HG02970 (cell line): ENCODE results near the gene UNC5C.

Source experiments
- ATAC-seq: cut with Tn5 transposase; IDR thresholded peaks from one replicate; pipeline ENCODE4 v1.9.1; 2021; ENCODE audit warnings: mild to moderate bottlenecking, moderate library complexity, moderate number of reproducible peaks; ENCODE audit not compliant: unreplicated experiment, low FRiP score

UNC5C gene

DNA sequence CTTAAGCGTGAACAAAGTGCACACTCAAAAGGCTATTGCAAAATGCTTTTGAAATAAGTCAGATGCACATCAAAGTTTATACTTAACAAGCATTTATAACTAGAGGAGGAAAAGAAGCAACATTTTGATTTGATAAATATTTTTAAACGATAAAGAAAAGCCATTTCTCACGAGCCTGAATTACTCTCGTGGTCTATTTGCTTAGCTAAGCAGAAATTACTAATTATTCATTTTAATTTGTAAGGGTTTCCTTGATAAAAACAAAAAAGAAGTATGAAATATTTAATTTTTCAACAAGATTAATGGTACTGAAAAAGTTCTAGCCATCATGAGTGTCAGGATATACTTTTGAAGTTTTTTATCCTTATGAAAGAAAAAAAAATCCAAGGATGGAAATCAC is 78.2 kb downstream of the UNC5C start:
- no peak for ATAC-seq

DNA sequence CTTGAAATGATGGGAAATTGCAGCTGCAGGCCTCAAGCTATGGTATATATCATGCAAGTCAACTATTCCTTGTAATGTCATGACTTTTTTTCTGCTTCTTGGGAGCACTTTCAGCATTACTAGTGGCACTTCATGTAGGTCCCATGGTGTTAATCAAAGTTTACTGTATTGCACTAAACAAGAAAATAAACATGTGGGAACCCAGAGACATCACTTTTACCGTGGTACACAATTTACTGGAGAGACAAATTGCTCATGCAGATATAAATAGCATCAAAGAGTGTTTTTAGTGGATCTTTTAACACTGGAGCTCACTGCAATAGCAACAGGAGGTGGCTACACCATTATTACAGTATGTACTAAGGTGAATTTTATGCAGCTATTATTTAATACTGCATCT is 79.2 kb downstream of the UNC5C start:
- no peak for ATAC-seq

DNA sequence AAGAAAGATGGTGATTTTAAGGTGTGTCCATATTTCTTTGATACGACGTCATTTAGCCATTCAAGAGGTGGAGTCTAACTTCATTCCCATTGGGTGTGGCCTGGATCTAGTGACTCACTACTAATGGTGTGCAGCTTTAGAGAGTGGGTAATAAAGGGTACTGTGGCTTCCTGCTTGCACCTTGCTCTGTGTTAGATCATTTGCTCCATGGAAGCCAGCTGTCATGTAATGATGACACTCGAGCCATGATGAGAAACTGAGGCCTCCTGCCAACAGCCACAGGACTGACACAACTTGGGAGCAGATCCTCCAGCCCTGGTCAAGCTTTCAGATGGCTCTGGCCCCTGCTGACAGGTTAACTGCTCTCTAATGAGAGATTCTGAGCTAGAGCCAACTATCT is 82.0 kb downstream of the UNC5C start:
- no peak for ATAC-seq

GRCh38 chr4:95465010-95465409 is 83.8 kb downstream of the UNC5C start:
- ATAC-seq: no peak

DNA sequence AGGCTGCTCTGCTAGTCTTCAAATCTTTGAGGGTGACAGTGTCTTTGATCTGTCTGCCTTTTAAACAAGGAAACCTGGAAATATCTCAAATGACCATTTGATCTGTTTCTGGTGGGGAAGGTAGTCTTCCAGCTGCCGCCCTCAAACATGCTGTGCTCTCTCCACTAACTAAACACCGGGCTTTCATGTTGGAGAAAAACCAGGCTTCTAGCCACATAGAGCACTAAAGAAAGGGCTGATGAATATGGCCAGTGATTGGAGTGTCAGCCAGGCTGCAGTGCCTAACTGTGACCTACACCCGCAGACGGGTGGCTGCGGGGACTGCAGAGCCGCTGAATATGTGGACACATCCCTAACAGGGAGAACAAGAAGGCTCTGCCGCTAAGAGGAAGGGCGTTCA is 85.9 kb downstream of the UNC5C start:
- no peak for ATAC-seq

DNA sequence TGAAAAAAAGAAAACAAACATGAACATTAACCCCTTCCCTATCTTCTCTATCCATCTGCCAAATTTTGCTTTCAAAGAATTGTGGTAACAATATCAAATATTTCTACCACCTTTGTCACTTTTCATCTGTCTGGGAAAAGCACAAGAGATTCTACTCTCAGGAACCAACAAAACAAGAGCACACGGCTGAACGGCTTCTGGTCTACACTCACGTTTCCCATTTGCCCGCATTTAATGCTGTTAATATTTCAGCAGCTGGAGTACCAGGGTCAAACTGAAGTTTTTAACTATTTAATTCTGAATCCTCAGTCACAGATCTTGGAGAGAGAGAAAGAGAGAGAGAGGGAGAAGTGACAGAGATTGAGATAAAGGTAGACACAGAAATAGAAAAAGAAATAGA is 91.4 kb downstream of the UNC5C start:
- ATAC-seq: no peak

DNA sequence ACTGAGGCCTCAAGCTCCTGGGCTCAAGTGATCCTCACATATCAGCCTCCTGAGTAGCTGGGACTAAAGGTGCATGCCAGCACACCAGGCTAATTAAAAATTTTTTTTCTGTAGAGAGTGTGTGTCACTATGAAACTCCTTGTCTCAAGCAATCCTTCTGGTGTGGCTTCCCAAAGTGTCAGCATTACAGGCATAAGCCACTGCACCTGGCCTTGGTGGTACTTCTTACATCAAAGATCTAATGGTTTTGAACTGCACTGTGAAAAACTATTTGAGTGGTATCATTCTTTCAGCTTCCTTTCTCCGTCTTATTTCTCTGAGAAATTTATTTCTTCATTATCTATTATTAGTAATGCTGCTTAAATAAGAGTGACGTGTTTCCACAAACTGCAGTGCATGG is 98.5 kb downstream of the UNC5C start:
- ATAC-seq: no peak

DNA sequence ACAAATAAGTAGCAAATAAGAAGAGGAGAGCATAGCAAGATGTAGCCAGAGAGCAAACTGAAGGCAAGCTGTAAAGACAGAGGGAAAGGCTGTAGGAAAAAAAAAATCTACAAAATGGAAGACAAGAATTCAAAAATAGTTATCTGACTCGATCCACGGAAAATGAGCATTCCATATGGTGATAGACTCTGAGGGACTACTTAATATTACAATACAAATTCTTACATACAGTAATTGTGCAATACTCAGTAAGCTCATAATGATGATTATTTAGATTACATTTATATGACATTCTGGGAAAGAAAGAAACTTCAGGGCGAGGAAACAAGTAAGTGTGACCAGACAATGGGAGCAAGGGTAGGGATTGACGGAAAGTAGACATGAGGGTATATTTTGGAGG is 102.6 kb downstream of the UNC5C start:
- ATAC-seq: no peak

- ATAC-seq: no peak
These were observed 103.5 kb downstream of the UNC5C start for GRCh38 chr4:95445251-95445650.

GRCh38 chr4:95444812-95445211 is 104.0 kb downstream of the UNC5C start:
- no peak for ATAC-seq

- ATAC-seq: no peak
These were observed 108.9 kb downstream of the UNC5C start for GRCh38 chr4:95439896-95440295.

DNA sequence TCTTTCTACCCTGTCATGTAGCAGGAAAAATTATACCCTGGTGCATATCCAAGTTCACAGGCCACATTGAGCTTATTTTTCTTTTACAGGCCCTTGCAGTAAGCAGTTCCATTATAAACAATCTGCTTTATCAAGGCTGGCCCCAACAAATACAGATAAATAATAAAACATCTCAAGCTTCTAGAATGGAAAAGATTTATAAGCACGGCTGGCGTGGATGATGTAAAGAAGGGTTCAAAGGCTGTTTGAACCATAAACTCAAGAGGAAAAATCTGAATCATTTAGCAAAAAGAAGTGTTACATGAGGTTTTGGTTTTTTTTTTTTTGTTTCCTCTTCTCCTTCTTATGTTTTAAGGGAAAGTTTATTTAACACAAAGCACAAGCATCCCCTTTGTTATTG is 109.7 kb downstream of the UNC5C start:
- ATAC-seq: no peak

- no peak for ATAC-seq
These were observed 116.3 kb downstream of the UNC5C start for GRCh38 chr4:95432466-95432865.

- ATAC-seq: no peak
These were observed 117.1 kb downstream of the UNC5C start for GRCh38 chr4:95431678-95432077.

DNA sequence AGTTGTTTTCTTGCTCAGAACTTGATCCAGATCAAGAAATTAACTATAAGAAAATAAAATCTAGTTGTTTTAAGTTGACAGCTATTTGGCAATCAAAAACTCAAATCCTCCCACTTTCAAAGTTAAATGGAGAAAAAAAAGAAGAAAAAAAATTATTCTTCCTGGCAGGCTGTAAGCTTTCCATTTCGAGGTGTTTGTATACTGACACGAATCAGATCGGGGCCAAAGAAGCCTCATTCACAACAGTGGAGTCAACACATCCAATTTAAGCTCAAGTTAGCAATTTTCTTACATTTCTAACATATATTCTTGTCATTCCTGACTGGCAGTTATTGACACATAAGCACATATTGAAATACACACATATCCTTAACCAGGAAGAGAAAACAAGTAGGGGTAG is 119.4 kb downstream of the UNC5C start:
- ATAC-seq: no peak

- no peak for ATAC-seq
These were observed 120.3 kb downstream of the UNC5C start for GRCh38 chr4:95428291-95429070.

DNA sequence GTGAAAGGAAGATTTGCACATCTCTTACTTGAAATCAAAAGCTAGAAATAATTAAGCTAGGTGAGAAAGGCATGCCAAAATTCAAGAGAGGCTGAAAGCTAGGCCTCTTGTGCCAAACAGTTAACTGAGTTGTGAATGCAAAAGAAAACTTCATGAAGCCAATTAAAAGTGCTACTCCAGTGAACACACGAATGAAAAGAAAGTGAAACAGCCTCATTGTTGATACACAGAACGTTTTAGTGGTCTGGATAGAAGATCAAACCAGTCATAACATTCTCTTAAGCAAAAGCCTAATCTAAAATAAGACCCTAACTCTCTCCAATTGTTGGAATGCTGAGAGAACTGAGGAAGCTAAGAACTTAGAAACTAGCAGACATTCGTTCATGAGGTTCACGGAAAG is 122.3 kb downstream of the UNC5C start:
- no peak for ATAC-seq

GRCh38 chr4:95422436-95422835 is 126.3 kb downstream of the UNC5C start:
- no peak for ATAC-seq

- ATAC-seq: no peak
These were observed 126.9 kb downstream of the UNC5C start for GRCh38 chr4:95421869-95422268.

DNA sequence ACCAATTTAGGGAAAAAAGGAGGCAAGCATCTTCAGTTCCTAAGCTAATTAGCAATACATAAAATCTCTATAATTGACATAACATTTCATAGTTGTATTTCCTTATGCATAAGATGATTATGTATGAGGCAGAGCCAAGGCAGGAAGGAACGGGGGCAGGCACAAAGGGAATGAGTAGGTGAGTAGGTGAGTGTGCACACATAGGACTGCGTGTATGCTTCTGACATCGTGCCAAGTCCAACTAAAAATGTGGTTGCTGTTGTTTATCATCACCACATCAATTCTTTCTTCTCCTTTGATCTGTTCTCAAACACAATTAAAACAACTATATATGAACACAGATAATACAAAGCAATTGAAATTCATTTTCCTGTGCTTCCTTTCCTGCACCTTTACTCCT is 131.2 kb downstream of the UNC5C start:
- ATAC-seq: no peak

- no peak for ATAC-seq
These were observed 133.4 kb downstream of the UNC5C start for GRCh38 chr4:95415346-95415771.

DNA sequence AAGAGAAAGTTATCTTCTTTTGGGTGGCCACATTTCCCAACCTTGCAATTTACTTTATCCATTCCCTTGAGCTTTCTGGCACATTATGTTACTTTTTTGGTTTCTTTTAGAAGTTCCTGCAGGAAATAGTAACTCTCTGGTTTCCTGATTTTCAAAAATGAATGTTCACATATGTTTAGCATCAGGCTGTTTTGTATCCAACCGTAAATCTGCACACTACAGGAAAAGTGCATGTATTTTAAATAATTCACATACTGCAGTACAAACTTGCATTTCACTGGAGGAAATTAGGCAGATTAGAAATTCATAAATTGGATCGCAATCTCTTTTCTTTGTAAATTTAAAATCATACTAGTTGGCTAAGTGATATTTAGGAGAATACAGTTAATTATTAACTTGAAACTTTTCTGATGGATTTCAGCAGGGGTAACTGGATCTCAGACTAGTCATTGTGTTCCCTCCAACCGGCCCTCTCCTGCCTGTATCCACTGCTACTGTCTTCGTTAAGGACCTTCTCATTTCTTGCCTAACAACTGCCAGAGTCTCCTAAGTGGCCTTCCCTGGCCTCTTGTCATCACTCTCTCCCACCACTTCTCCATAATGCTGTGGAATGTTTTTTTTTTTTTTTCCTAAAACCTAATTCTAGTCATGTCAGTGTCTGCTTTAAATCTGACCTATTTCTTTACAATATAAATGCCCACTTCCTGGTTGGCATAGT is 137.2 kb downstream of the UNC5C start:
- ATAC-seq: no peak
